Measurements from ENCODE around the gene ATOH1. TPM values are rescaled to one million over a fixed set of nuclear protein-coding genes. Genes with fewer than 3 reads are reported as not detected.

ATOH1 gene
- total RNA-seq: not detected in 2 replicates

GRCh38 chr4:93828332-93828994, at the start of gene ATOH1:
Gene ATOH1 (plus strand): TSS chr4:93828753. CDS start chr4:93828927, 174 bp downstream.

